ENCODE measurements around the gene MOB4. TPM values are rescaled to one million over a fixed set of nuclear protein-coding genes. Genes with fewer than 3 reads are reported as not detected.

MOB4 gene
- total RNA-seq, 4 donors from 2014 or later: 12.3 to 27.9 (median 25.3) TPM

DNA sequence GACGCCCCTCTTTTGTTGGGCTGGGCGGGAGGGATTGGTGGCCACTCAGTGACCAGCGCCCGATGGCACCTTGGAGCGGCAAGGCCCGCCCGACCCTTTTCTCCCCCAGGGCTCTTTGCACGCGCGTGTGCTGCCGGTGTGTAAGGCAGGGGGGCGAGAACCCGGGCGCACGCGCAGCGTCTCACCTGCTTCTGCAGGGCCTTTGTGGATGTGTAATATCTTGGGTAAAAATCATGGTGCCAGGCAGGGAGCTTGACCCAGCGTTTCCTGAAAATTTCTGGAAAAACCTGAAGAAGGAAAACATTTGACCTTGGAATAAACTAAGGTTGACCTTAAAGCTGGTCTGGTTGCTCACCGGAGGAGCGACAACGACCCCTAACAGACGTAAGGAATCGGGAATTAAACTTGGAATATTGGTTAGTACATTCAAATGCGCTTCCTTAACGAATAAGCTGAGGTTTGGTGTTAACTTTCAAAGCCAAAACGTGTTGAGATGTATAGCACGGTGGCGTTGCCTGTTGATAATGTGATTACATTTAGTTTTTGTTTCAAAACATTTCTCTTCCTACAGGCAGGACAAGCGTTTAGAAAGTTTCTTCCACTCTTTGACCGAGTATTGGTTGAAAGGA lies 15.2 kb upstream of the MOB4 start:
- peaks cover 0 to 30% (median 6%) of the 10 kb centered on the region in 4 donors for H3K36me3 ChIP-seq
- 0% methylated on average over 12 to 28 of the region's 30 CpGs for WGBS, 2 donors (ENCODE audit: low coverage in 1 of 2)
- no peaks in the 10 kb centered on the region for H3K27me3 ChIP-seq
- in situ Hi-C loops (cut with MboI; ENCODE audit: low pct_ligation_motif_present in 1 of 4, low pct_unique_long_range_greater_than_20kb in 1 of 4, low sequenced_read_pairs in 3 of 4) (no loop called here), intact Hi-C loops (cut with DNase I; ENCODE audit: low total_unique reads) (no loop called here)
- TF ChIP-seq, protein P1, sequence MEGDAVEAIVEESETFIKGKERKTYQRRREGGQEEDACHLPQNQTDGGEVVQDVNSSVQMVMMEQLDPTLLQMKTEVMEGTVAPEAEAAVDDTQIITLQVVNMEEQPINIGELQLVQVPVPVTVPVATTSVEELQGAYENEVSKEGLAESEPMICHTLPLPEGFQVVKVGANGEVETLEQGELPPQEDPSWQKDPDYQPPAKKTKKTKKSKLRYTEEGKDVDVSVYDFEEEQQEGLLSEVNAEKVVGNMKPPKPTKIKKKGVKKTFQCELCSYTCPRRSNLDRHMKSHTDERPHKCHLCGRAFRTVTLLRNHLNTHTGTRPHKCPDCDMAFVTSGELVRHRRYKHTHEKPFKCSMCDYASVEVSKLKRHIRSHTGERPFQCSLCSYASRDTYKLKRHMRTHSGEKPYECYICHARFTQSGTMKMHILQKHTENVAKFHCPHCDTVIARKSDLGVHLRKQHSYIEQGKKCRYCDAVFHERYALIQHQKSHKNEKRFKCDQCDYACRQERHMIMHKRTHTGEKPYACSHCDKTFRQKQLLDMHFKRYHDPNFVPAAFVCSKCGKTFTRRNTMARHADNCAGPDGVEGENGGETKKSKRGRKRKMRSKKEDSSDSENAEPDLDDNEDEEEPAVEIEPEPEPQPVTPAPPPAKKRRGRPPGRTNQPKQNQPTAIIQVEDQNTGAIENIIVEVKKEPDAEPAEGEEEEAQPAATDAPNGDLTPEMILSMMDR (IDR thresholded peaks at IDR 0.05): no peak
- DNase-seq: no peak
- H3K9me3 ChIP-seq: no peaks in the 10 kb centered on the region
- peak overlapping the region; percentile 81 to 94 (median 87) for H3K4me3 ChIP-seq
- peaks cover 17 to 55% (median 42%) of the 10 kb centered on the region in 4 donors for H3K4me1 ChIP-seq
- peak overlapping the region; percentile 98 to 100 (median 99) for H3K27ac ChIP-seq

DNA sequence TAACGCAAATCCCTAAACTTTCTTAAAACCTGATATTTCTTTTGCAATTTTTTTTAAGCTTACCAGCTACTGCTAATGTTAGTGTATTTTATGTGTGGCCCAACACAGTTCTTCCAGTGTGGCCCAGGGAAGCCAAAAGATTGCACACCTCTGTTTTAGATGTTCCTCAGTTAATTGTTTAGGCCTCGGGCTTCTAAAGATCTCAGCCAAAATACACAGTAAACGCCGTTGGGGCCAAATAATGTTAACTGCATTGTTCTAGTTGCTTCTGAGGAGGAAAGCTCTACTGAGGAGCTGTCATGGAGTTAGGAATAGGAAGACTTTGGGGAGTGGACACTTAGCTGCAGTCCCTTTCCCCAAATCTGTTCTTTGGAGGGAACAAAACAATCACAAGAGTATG lies 13.7 kb upstream of the MOB4 start:
- in situ Hi-C loops (cut with MboI; ENCODE audit: low pct_ligation_motif_present in 1 of 4, low pct_unique_long_range_greater_than_20kb in 1 of 4, low sequenced_read_pairs in 3 of 4): no loop called here
- Histone ChIP-seq H3K27me3 (no peaks in the 10 kb centered on the region), H3K4me3 (peak overlapping the region in 1 of 4 donors; percentile 94)

DNA sequence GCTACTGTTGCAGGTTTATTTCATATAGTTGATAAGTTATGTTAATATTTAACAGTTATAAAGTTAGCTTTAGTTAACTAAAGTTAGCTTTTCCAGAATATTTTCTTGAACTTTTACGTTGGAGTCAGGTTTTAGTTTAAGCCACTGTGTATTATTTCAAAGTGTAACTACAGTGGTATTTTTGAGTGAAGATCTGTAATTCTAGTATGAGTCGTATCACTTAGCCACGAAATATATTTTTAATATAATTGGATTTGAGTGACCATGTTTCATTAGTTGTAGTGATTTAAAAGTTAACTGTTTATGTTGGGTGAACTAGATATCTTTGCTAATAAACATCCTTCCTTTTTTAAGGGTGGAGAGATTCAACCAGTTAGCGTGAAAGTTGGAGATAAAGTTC lies 13.2 kb upstream of the MOB4 start:
- Histone ChIP-seq H3K9me3 (no peaks in the 10 kb centered on the region), H3K36me3 (peaks cover 0 to 15% (median 5%) of the 10 kb centered on the region in 4 donors), H3K4me1 (peaks cover 16 to 34% (median 28%) of the 10 kb centered on the region in 4 donors), H3K4me3 (peak overlapping the region in 1 of 4 donors; percentile 4), H3K27ac (peak overlapping the region in 2 of 4 donors; percentile 99), H3K27me3 (no peaks in the 10 kb centered on the region)
- intact Hi-C loops (cut with DNase I; ENCODE audit: low total_unique reads) (no loop called here), in situ Hi-C loops (cut with MboI; ENCODE audit: low pct_ligation_motif_present in 1 of 4, low pct_unique_long_range_greater_than_20kb in 1 of 4, low sequenced_read_pairs in 3 of 4) (no loop called here)
- DNase-seq: no peak
- 46 to 62% methylated on average over 4 of the region's 4 CpGs for WGBS, 2 donors (ENCODE audit: low coverage in 1 of 2)
- TF ChIP-seq, protein P1 (IDR thresholded peaks at IDR 0.05): no peak
- TF ChIP-seq POLR2AphosphoS5 (IDR thresholded peaks at IDR 0.05): no peak
- no peak for TF ChIP-seq EP300 (IDR thresholded peaks at IDR 0.05; ENCODE audit: low read depth)
- no peak for TF ChIP-seq POLR2A (IDR thresholded peaks at IDR 0.05)

More for the DNA sequence above, 13.7 kb upstream of the MOB4 start:
- WGBS, 2 donors (ENCODE audit: low coverage in 1 of 2): 27 to 30% methylated on average over 4 of the region's 4 CpGs
- intact Hi-C loops (cut with DNase I; ENCODE audit: low total_unique reads): no loop called here
- Histone ChIP-seq H3K27ac (peak overlapping the region; percentile 98 to 100 (median 99)), H3K36me3 (peaks cover 0 to 15% (median 5%) of the 10 kb centered on the region in 4 donors), H3K4me1 (peaks cover 17 to 39% (median 32%) of the 10 kb centered on the region in 4 donors), H3K9me3 (no peaks in the 10 kb centered on the region)
- DNase-seq: no peak
- TF ChIP-seq POLR2AphosphoS5 (IDR thresholded peaks at IDR 0.05): no peak
- no peak for TF ChIP-seq POLR2A (IDR thresholded peaks at IDR 0.05)
- no peak for TF ChIP-seq EP300 (IDR thresholded peaks at IDR 0.05; ENCODE audit: low read depth)
- TF ChIP-seq, protein P1 (IDR thresholded peaks at IDR 0.05): no peak

DNA sequence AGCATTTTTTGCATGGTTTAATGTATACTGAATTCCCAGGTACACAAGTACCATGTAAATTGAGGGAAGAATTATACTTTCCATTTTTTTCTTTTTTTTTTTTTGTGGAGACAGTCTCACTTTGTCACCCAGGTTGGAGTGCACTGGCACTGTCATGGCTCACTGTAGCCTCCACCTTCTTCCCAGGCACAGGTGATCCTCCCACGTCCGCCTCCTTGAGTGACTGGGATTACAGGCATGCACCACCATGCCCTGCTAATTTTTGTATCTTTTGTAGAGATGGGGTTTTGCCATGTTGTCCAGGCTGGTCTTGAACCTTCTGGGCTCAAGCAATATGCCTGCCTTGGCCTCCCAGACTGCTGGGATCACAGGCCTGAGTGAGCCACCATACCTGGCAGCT lies 11.9 kb upstream of the MOB4 start:
- in situ Hi-C loops (cut with MboI; ENCODE audit: low pct_ligation_motif_present in 1 of 4, low pct_unique_long_range_greater_than_20kb in 1 of 4, low sequenced_read_pairs in 3 of 4) (no loop called here), intact Hi-C loops (cut with DNase I; ENCODE audit: low total_unique reads) (no loop called here)
- TF ChIP-seq POLR2AphosphoS5 (IDR thresholded peaks at IDR 0.05): no peak
- TF ChIP-seq, protein P1 (IDR thresholded peaks at IDR 0.05): no peak
- no peak for TF ChIP-seq POLR2A (IDR thresholded peaks at IDR 0.05)
- TF ChIP-seq EP300 (IDR thresholded peaks at IDR 0.05; ENCODE audit: low read depth): no peak
- H3K4me3 ChIP-seq: no peak overlapping the region
- no peak overlapping the region for H3K27ac ChIP-seq
- WGBS, 2 donors (ENCODE audit: low coverage in 1 of 2): 91 to 100% methylated on average over 2 of the region's 2 CpGs
- H3K27me3 ChIP-seq: no peaks in the 10 kb centered on the region
- peaks cover 0 to 15% (median 5%) of the 10 kb centered on the region in 4 donors for H3K36me3 ChIP-seq
- peaks cover 6 to 22% (median 17%) of the 10 kb centered on the region in 4 donors for H3K4me1 ChIP-seq
- H3K9me3 ChIP-seq: no peaks in the 10 kb centered on the region
- DNase-seq: no peak

All from transverse colon (tissue), 4 donors.